Posterior cingulate gyrus (tissue), 11 donors: ENCODE results near the gene CYSTM1.
"Not testable (repeated sequence)": the region's sequence is repeated elsewhere in the genome, so short reads cannot be mapped to it uniquely, and the experiment has no call there.

ENCODE experiments used
- DNase-seq, 10 donors: peaks; one replicate each; pipeline versions ENCODE4 v3.0.0 to v3.0.0-alpha.2; 2020 to 2021; ENCODE audit warnings: mixed read lengths in 3 of 10
- intact Hi-C: fragments of 100-400 bp; cut with DNase I; formaldehyde crosslinking; loops from one replicate; pipeline ENCODE4 v1.15.1; 2023

The CYSTM1 gene

DNA sequence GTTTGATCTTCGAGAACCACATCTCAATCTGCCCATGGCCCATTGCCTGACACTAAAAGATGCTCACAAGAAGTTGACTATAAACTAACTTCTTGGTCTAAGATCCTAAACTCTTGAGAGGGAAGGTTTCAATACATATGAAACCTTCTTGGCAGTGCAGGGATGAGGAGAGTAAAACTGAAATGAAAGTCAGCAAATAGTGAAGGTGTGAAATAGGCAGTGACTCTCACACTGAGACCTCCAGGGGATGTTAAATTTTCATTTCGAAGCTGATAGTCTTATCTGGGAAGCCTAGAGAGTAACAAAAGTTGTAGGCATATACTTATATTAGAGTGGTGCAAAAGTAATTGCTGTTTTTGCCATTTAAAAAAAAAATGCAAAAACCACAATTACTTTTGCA lies 974 bp upstream of the CYSTM1 start:
- DNase-seq: no peak

DNA sequence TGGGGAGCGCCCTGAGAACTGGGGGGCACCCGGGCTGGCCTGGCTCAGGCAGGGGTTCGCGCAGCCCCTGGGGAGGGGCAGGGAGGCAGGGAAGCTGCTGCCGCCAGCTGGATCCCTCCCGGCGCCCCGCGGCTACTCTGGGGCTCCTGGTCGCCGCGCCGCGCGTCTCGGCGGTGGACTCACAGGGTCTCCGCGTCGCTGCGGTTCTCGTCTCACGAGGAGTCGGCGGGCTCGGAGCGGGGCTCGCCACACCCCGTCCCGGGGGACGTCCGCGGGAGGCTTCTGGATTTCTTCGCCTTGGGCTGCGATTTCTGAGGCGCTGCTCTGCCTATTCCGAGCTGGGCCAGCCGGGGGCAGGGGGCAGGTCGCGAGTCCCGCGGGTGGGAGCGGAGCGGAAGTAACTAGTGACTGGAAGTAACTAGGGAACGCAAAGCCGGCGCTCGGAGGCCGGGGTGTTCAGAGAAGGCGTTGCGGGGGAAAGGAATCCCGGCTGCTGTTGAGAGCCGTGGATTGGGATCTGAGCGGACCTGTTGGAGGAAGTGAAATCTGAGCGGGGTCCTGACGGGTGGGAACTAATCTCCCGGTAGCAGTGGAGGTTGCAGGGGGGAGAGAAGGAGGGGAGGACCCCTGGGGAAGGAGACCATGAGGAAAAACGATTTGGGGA lies 511 bp downstream of the CYSTM1 start:
- intact Hi-C loops: loop anchor here (10.0 kb wide), 1 partner anchor 169 kb away; the partner anchor contains the start of gene HBEGF
- DNase-seq: peak; percentile 32 to 92 (median 51)

More for the DNA sequence above, 974 bp upstream of the CYSTM1 start:
- intact Hi-C loops: loop anchor here (10.0 kb wide), 1 partner anchor 171 kb away; the partner anchor contains the start of gene HBEGF

DNA sequence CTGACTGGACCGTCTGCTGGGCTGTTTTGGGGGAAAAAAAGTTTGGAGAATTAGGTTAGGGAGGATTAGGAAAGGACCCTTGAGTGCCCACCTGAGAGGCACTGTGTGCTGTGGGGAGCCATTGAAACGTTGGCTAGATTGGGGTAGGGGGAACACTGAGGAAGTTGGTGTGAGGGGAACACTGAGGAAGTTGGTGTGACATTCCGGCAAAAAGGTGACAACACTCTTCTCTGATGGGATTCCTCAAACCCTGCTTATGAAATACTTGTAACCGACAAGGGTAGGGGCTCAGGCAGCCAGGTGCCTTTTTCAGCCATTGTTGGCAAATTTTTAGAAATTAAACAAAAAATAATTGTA lies 1.0 kb downstream of the CYSTM1 start:
- DNase-seq: no peak
- intact Hi-C loops: loop anchor here (10.0 kb wide), 1 partner anchor 169 kb away; the partner anchor contains the start of gene HBEGF

DNA sequence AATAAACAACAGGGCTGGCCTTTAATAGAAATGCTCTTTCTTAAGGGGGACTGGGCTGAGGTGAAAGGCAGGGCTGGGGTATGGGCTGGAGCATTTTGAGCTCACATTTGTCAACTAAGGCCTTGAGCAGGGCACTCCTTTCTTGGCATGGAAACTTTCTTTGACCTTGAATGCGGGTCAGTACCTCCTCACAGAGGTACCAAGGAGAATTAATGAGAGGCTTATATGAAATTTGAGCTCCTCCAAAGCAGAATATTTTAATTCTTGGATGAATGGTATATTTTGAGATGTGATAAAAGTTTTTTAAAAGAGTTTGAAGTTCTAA lies 3.1 kb downstream of the CYSTM1 start:
- DNase-seq: no peak
- intact Hi-C loops: loop anchor here (10.0 kb wide), 1 partner anchor 167 kb away; the partner anchor contains the start of gene HBEGF

DNA sequence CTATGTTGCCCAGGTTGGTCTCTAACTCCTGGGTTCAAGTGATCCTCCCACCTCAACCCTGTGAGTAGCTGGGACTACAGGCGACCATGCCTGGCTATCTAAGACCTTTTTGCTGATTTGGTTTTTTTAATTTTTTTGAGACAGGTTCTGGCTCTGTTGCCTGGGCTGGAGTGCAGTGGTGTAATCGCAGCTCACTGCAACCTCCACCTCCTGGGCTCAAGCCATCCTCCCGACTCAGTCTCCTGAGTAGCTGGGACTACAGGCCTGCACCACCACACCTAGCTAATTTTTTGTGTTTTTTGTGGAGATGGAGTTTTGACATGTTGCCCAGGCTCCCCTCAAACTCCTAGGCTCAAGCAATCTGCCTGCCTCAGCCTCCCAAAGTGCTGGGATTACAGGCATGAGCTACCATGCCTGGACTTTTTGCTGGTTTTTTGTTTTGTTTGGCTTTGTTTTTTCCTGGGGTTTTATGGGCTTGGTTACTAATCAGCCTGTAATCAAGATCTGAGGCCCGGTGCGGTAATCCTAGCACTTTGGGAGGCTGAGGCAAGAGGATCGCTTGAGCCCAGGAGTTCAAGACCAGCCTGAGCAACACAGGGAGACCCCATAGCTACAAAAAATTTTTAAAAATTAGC lies 3.6 kb downstream of the CYSTM1 start:
- intact Hi-C loops: loop anchor here (10.0 kb wide), 1 partner anchor 166 kb away; the partner anchor contains the start of gene HBEGF
- DNase-seq: no peak

DNA sequence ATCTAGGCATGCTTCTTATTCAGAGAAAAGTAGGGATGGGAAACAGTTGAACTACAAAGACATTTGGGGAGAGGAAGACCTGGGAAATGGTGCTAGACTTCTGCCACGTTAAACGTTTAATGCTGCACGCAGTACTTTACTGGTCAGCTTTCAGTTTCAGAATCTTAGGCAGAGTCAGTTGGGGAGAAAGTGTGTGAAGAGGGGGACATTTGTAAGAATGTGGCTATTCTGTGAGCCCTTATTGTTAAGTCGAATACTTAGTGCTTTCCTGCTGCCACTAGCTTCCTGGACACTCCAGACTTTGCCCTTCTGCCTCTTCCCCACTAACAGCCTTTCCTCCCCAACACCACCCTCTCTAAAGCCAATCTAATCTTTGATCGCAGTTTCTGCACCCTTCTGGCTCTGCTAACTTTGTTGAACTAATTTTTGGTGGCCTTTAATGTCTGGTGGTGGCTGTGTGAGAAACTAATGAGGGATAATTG lies 6.1 kb downstream of the CYSTM1 start:
- intact Hi-C loops: no loop called here

DNA sequence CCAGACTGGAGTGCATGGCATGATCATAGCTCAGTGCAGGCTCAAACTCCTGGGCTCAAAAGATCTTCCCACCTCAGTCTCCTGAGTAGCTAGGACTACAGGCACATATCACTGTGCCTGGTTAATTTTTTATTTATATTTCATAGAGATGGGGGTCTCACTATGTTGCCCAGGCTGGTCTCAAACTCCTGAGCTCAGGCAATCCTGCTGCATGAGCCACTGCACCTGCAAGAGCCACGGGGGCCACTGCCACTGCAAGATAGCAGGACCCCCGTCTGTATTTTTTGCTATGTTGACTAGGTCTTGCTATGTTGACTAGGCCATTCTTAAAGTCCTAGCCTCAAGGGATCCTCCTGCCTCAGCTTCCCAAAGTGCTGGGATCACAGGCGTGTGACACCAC lies 6.5 kb downstream of the CYSTM1 start:
- no peak for DNase-seq
- intact Hi-C loops: no loop called here

More for the DNA sequence above, 6.1 kb downstream of the CYSTM1 start:
- DNase-seq: no peak

DNA sequence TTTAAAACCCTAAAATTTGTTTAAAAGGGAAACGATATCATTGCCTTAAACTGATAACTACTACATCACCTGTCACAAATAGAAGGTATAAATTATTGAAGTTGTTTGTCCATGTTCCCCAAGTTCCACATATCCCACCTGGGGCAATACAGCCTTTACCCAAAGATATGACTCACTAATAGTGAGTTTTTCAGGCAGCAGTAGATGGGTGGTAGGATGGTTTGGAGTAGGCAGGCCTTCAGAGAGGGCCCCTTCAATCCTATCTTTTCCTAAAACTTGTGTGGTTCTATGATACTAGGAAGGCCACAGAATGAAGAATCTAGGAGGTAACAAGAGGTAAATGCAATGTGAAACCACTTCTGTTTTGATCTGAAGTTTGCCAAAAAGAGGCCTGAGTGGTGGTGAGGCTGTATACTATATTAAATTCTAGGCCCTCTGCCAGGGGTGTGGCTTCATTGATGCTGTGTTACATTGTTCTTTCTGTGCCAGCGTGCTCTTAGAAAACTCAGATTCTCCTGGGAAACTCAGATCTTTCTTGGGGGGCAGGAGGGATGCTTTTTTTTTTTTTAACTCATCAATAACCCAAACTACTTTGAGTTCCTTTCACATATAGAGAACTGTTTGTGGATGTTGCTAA lies 7.2 kb downstream of the CYSTM1 start:
- DNase-seq: no peak
- intact Hi-C loops: no loop called here

DNA sequence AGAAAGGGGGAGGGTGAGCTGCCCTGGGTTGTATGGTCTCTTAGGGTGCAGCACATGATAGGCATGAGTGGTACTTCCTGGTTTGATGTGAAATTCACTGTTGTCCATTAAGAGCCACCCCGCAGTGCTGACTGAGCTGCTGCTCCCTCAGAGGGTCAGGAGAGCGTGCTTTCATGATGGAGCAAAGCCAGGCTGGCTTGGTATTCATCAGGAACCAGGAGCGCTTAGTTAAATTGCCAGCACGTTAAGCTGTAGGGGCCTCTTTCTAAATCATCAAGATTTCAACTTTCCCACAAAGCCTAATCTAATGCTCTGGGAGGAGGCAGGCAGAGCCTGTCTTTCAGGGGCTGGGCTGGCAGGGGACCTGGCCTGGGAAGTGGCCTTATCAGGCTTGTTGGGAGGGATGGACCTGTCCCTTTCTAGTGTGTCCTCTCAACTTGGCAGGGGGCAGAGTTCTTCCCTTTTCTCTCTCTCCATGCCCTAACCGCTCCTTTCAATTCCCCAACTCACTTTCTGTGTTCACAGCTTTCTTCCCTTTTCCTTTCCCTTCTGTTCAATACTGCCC lies 7.9 kb downstream of the CYSTM1 start:
- intact Hi-C loops: no loop called here
- peak in 2 of 10 donors; percentile 15 to 70 for DNase-seq

DNA sequence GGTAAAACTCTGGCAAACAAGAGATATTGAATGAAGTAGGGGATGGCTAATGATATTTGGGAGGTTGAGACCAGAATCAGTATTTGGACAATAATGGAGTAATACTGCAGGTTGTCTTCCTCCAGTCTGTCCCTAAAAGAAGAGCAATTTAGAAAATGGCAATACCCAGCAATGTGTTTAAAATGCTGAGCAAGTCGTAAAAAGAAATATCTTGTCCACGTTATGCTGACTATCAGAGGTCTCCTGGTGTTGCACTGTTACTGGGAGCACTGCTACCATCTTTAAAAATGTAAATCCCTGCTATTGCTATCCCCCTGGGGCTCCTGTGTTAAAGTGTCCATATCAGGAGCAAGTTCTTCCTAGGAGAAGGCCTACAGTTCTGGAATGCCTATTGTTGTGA lies 10.4 kb downstream of the CYSTM1 start:
- intact Hi-C loops: no loop called here
- DNase-seq: no peak

DNA sequence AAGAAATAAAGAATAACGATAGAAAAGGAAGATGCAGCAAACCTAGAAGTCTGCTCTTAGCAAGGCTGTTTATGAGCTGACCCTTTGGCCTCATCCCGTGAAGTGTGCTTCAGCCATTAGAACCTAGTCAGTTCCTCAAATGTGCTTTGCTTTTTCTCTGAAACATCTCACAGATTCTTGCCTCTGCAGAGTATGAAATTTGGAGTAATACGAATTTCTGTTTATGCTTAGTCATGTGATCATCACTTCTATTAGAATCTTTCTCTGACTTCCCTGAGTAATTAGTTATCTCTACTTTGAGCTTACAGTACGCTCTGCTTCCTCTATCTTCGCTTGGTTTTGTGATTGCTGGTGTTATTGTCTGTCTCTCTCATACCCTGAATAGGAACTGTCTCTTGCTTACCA lies 11.3 kb downstream of the CYSTM1 start:
- intact Hi-C loops: no loop called here
- no peak for DNase-seq

DNA sequence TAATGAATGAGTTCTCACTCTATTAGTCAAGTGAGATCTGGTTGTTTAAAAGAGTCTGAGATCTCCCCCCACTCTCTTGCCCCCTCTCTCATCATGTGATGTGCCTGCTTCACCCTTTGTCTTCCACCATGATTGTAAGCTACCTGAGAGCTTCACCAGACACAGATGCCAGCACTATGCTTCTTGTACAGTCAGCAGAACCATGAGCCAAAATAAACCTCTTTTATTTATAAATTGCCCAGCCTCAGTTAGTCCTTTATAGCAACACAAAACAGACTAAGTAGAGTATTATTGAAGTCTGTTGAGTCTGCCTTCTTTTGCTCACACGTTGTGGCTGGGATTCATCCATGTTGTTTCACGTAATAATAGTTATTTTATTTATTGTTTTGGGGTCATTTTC lies 14.3 kb downstream of the CYSTM1 start:
- intact Hi-C loops: no loop called here

DNA sequence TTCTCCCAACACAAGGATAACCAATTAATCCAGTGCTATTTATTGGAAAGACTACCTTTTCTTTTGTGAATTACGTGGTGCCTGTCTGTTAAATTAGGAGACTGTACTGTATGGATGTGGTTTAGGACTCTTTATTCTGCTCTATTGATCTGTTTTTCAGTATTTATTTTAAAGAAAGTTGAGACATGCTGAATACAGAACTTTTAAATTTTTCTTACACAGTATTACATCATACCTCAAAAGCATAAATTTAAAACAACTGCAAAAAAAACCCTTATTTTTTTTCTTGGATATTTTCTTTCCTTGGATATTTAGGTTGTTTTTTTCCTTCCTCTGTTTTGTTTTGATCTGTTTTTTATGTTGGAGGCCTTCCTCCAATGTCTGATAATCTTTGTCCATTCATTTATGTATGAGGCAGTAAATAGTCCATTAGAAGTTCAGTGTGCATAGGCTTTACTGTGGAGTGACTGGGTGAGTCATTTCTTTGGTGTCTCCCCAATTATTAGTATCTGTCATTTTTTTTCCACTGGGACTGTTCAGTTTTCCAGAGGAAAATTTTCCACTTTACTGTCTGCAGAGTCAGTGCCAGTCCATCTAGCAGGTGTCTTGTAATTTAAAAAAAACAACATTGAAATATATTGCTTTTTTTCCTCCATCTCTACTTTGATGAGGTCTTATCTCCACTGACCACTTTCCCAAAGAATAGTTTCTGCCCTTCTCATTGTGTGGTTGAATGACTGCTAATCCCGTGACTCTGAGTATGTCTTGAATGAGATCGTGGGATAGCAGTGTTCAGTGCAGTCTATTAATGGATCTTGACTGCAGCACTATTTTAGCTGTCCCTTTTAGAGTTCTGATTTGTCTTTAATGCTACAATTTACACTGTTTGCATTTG lies 15.2 kb downstream of the CYSTM1 start:
- intact Hi-C loops: no loop called here
- no peak for DNase-seq

More for the DNA sequence above, 14.3 kb downstream of the CYSTM1 start:
- DNase-seq: no peak

DNA sequence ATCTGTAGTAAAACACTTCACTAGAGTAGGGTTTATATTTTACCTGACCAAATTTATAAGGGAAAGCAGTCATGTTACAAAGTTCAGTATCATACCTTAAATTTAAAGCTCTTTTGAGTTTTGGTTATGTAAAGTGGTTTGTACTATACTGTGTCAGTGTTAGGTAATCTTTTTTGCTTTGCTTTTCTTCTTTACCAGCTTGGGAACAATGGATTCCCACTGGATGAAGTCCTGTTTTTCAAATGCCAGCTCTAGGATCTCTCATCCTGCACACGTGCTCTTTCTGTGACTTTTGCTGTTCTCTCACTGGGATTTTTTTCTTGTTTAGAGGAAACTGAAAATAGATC lies 15.9 kb downstream of the CYSTM1 start:
- DNase-seq: no peak
- intact Hi-C loops: no loop called here

DNA sequence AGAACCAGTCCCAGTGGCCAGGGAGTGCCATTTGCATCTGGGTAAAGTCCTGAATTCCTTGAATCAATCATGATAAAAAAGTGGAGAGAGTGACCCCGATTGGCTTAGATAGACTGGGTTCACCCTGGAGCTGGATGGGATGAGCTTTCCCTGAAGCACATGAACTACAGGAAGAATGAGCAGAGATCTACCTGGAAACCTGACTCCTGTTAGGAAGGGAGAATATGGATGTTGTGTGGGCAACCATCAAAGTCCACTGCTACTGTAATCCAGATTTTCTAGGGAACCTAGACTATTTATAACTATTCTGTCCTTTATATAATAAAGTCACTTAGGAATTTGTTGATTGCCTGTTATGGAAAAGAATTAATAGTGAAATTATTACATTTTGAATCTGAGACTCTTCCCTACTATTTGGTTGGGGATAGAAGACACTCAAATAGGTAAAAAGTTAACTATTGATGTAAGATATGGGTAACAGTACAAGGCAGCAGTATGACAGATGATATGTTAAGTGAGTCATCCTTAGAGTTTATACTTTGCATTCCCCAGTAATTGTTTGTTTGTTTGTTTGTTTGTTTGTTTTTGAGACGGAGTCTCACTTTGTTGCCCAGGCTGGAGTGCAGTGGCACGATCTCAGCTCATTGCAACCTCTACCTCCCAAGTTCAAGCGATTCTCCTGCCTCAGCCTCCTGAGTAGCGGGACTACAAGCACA lies 17.9 kb downstream of the CYSTM1 start:
- intact Hi-C loops: no loop called here

DNA sequence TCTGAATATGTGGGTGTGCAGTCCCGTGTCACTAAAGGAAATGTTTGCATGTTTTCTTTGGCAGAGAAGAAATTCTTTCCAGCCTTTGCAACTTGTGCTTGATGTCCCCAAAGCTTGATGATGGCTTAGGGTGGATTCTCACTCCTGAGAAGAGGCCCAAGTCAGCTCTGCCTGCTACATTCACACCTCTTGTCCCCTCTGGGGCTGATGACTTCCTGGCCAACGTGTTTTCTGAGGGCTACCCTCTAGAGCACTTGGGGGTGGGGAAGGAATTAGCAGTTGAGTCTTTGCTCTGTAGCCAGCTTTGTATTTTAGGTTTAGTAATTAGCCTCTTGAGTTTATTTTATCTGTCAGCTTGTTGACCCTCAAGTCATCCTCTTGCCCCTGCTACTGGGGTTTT lies 19.7 kb downstream of the CYSTM1 start:
- no peak for DNase-seq
- intact Hi-C loops: no loop called here

More for the DNA sequence above, 17.9 kb downstream of the CYSTM1 start:
- no peak for DNase-seq

DNA sequence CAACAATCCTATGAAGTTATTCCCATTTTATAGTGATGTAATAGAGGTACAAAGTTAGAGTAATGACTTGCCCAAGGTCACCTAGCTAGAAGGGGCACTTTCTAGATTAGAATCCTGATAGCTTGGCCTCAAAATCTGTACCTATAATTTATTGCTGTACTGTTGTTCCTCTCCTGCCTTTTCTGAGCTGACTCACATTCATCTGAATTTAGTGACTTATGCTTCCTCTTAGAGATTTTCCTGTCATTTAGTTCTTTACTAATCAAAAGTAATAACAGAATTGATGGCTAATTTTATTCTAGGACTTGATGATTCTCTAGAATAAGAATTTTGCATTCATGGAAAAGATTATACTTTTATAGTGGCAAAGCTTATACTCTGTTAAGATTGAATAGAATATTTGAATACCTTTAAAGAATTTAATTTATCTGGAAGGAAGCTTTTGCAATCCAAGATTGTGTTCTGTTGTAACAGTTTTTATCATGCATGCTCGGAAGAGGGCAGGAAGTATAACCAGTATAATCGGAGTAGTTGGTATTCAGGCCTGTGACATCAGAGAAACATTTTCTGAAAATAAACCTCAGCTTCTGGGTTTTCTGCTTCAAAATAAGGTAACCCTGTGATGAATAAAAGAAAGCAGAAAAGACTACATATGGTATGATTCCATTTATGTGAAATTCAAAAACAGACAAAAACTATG lies 21.3 kb downstream of the CYSTM1 start:
- intact Hi-C loops: no loop called here
- DNase-seq: no peak

DNA sequence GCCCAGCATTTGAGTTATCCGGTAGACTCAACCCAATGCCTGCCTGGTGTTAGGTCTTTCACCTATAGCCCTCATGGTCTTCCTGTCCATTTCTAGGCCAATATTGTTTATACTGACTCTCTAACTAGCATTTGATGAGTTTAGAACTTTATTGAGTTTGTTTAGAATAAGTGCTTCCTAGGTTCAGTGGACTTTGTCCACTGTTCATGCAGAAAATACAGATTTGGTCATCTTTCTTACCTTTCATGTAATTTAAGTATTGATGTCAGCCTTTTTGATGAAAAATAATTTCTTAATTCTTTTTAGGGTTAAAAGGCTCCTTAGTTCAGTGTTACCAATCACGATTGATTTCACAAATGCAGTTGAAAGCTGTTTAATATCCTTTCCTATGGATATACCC lies 22.0 kb downstream of the CYSTM1 start:
- no peak for DNase-seq
- intact Hi-C loops: no loop called here

DNA sequence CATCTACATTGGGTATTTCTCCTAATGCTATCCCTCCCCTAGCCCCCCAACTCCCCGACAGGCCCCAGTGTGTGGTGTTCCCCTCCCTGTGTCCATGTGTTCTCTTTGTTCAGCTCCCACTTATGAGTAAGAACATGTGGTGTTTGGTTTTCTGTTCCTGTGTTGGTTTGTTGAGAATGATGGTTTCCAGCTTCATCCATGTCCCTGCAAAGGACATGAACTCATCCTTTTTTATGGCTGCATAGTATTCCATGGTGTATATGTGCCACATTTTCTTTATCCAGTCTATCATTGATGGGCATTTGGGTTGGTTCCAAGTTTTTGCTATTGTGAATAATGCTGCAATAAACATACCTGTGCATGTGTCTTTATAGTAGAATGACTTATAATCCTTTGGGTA lies 23.9 kb downstream of the CYSTM1 start:
- DNase-seq, intact Hi-C loops: not testable (repeated sequence)
